ENCODE measurements around the gene DUS3L.

- TF ChIP-seq POLR2A (IDR thresholded peaks at IDR 0.05; ENCODE audit: low read length) (no peak), GATA1 (IDR thresholded peaks at IDR 0.05; ENCODE audit: low read depth, low read length) (no peak)
Observed at GRCh38 chr19:5831159-5831558, 40.2 kb upstream of the DUS3L start.
